Activated CD8-positive, alpha-beta T cell treated with anti-CD3 and anti-CD28 coated beads for 36 hours (primary cell): ENCODE results near the gene TTC24. TPM values are rescaled to one million over a fixed set of nuclear protein-coding genes. Genes with fewer than 3 reads are reported as not detected.
"Not testable (repeated sequence)": the region's sequence is repeated elsewhere in the genome, so short reads cannot be mapped to it uniquely, and the experiment has no call there.

Source experiments
- ATAC-seq: fragments of 200-7000 bp; cut with Tn5 transposase; one replicate; pipeline ENCODE4 v1.10.0; 2021; ENCODE audit warnings: mild to moderate bottlenecking, moderate library complexity
- CTCF ChIA-PET: fragments of 350-600 bp; sonication (Branson Sonifier 250); formaldehyde crosslinking; loops from one replicate; lab custom pipeline; 2021; ENCODE audit warnings: antibody characterized with exemption; lab: Charles Lee
- POLR2A ChIA-PET: fragments of 350-600 bp; sonication (Branson Sonifier 250); formaldehyde crosslinking; loops from one replicate; lab custom pipeline; 2021; ENCODE audit warnings: antibody characterized with exemption; lab: Charles Lee
- DNase-seq: peaks from one replicate; pipeline ENCODE4 v3.0.0-alpha.2; 2020
- H3K27ac Mint-ChIP-seq: one replicate; pipeline ENCODE4 v1.8.0; 2021; ENCODE audit warnings: mild to moderate bottlenecking, mixed read lengths
- H3K27me3 Mint-ChIP-seq: one replicate; pipeline ENCODE4 v1.8.0; 2021; ENCODE audit warnings: mixed read lengths
- H3K36me3 Mint-ChIP-seq: one replicate; pipeline ENCODE4 v1.8.0; 2021; ENCODE audit warnings: low read depth, mixed read lengths
- H3K4me1 Mint-ChIP-seq: one replicate; pipeline ENCODE4 v1.8.0; 2021; ENCODE audit warnings: low read depth, mixed read lengths
- H3K4me3 Mint-ChIP-seq: one replicate; pipeline ENCODE4 v1.8.0; 2021; ENCODE audit warnings: mild to moderate bottlenecking, moderate library complexity, mixed read lengths
- H3K9me3 Mint-ChIP-seq: one replicate; pipeline ENCODE4 v1.8.0; 2021; ENCODE audit warnings: mixed read lengths
- intact Hi-C: fragments of 100-400 bp; cut with micrococcal nuclease; formaldehyde crosslinking; loops from one replicate; pipeline ENCODE4 v1.10.0; 2022
- total RNA-seq, 2 experiments: library from RNA; stranded (reverse); gene quantifications; one replicate each; pipeline ENCODE4 v1.2.3, GENCODE V29; 2021
- TF ChIP-seq, protein P1 (sequence below): fragments of 200-600 bp; IDR thresholded peaks from one replicate; pipeline ENCODE4 v1.8.0; 2022; ENCODE audit warnings: antibody characterized with exemption, mild to moderate bottlenecking

Gene TTC24
- total RNA-seq, 2 experiments from 2014 or later: 19.8 to 20.2 TPM

DNA sequence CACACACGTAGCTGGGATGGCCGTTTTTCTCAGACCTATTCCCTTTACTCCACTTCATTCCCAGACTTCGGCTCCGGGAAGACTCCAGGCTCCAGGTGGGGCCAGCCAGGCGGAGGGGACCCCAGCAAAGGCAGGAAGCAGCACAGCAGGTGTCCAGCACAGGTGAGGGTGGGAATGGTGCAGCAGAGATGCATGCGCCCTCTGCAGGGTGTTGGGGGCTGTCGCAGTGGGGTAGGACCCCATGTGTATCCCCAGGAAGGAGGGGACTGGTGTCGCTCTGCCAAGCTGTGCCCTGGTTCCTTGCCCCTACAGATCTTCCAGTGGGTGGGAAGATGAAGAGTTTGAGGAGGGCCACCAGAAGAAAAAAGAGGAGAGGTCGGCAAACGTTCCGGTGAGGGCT lies 5.3 kb downstream of the TTC24 start:
- TF ChIP-seq, protein P1, sequence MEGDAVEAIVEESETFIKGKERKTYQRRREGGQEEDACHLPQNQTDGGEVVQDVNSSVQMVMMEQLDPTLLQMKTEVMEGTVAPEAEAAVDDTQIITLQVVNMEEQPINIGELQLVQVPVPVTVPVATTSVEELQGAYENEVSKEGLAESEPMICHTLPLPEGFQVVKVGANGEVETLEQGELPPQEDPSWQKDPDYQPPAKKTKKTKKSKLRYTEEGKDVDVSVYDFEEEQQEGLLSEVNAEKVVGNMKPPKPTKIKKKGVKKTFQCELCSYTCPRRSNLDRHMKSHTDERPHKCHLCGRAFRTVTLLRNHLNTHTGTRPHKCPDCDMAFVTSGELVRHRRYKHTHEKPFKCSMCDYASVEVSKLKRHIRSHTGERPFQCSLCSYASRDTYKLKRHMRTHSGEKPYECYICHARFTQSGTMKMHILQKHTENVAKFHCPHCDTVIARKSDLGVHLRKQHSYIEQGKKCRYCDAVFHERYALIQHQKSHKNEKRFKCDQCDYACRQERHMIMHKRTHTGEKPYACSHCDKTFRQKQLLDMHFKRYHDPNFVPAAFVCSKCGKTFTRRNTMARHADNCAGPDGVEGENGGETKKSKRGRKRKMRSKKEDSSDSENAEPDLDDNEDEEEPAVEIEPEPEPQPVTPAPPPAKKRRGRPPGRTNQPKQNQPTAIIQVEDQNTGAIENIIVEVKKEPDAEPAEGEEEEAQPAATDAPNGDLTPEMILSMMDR: no peak
- ChIA-PET CTCF (interaction anchor here (0.9 to 3.2 kb wide), 7 partner anchors 16 to 127 kb away, joined by 3 to 16 read pairs (median 6); partner anchors contain the start of gene GPATCH4), POLR2A (interaction anchor here (1.1 to 1.4 kb wide), 2 partner anchors 9 to 84 kb away, joined by 3 to 4 read pairs; no protein-coding TSS in a partner anchor)
- peaks cover 25% of the 10 kb centered on the region for H3K36me3 Mint-ChIP-seq
- peaks cover 15% of the 10 kb centered on the region for H3K4me1 Mint-ChIP-seq
- intact Hi-C loops: loop anchor here (5.0 kb wide), 1 partner anchor 83 kb away; the partner anchor contains the start of gene MEF2D
- H3K27ac Mint-ChIP-seq: no peak overlapping the region
- no peak overlapping the region for H3K4me3 Mint-ChIP-seq
- ATAC-seq: no peak
- H3K27me3 Mint-ChIP-seq: no peaks in the 10 kb centered on the region
- no peaks in the 10 kb centered on the region for H3K9me3 Mint-ChIP-seq
- peak; percentile 34 for DNase-seq

DNA sequence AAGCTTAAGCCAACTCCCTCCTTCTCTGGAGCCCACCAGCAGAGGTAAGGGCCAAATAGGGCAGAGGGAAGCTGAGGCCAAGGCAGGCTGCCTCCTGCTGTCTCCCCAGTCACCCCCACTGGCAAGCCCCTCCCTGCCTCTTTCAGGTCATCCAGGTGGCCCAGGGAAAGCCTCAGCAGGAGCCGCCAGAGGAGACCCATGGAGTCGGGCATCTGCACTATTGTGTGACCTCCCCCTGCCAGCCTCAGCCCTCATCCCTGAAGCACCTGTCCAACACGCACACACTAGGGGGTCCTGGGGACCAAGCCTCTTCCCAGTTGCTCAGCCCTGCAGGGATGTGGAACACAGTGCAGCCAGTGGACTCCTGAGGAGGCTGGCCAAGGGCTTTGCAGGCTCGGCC lies 6.8 kb downstream of the TTC24 start:
- H3K9me3 Mint-ChIP-seq: no peaks in the 10 kb centered on the region
- DNase-seq: no peak
- H3K27me3 Mint-ChIP-seq: no peaks in the 10 kb centered on the region
- intact Hi-C loops: no loop called here
- peaks cover 25% of the 10 kb centered on the region for H3K36me3 Mint-ChIP-seq
- ChIA-PET CTCF (interaction anchor here (1.0 to 3.2 kb wide), 8 partner anchors 12 to 129 kb away, joined by 3 to 16 read pairs (median 4); no protein-coding TSS in a partner anchor), POLR2A (interaction anchor here (0.8 to 2.5 kb wide), 4 partner anchors 9 to 88 kb away, joined by 3 to 9 read pairs (median 4); no protein-coding TSS in a partner anchor)
- H3K4me1 Mint-ChIP-seq: peaks cover 17% of the 10 kb centered on the region
- no peak overlapping the region for H3K4me3 Mint-ChIP-seq
- TF ChIP-seq, protein P1: no peak
- H3K27ac Mint-ChIP-seq: no peak overlapping the region
- no peak for ATAC-seq

DNA sequence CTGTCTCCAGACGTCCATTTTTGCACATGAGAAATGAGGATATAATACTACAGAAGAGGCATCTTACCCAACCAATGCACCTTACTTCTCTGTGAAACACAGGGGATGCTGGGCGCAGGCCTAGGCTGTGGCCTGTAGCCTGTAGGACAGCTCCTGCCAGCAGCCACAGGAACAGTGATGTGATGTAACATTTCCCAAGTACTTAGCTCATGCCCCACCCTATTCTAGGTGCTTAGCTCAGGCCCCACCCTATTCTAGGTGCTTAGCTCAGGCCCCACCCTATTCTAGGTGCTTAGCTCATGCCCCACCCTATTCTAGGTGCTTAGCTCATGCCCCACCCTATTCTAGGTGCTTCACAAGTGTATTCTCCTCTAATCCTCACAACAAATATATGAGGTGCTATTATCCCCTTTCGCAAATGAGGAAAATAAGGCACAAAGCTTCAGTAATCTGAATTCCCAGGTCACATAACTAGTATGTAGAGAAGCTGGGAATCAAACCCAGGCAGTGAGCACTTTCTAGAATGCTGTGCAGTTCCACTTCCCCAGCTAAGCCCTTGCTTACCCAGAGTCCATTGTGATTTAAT lies 7.5 kb downstream of the TTC24 start:
- no peak for ATAC-seq
- ChIA-PET POLR2A (interaction anchor here (0.8 to 2.5 kb wide), 4 partner anchors 9 to 89 kb away, joined by 3 to 9 read pairs (median 4); no protein-coding TSS in a partner anchor), CTCF (interaction anchor here (0.9 to 3.2 kb wide), 5 partner anchors 13 to 129 kb away, joined by 4 to 16 read pairs (median 5); no protein-coding TSS in a partner anchor)
- TF ChIP-seq, protein P1: no peak
- intact Hi-C loops: no loop called here
- DNase-seq: no peak
- H3K4me3 Mint-ChIP-seq: no peak overlapping the region
- no peak overlapping the region for H3K27ac Mint-ChIP-seq
- peaks cover 15% of the 10 kb centered on the region for H3K4me1 Mint-ChIP-seq
- no peaks in the 10 kb centered on the region for H3K9me3 Mint-ChIP-seq
- no peaks in the 10 kb centered on the region for H3K27me3 Mint-ChIP-seq
- peaks cover 25% of the 10 kb centered on the region for H3K36me3 Mint-ChIP-seq

DNA sequence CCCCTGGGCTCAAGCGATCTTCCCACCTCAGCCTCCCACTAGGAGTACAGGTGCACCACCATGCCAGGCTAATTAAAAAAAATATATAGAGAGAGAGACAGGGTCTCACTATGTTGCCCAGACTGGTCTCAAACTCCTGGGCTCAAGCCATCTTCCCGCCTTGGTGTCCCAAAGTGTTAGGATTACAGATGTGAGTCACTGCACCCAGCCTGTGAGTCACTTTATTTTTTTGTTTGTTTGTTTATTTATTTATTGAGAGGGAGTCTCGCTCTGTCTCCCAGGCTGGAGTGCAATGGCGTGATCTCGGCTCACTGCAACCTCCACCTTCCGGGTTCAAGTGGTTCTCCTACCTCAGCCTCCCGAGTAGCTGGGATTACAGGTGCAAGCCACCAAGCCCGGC lies 8.4 kb downstream of the TTC24 start:
- intact Hi-C loops, H3K27ac Mint-ChIP-seq, DNase-seq, H3K4me3 Mint-ChIP-seq, H3K9me3 Mint-ChIP-seq, H3K27me3 Mint-ChIP-seq, ATAC-seq: not testable (repeated sequence)
- Mint-ChIP-seq H3K36me3 (peaks cover 27% of the 10 kb centered on the region), H3K4me1 (peaks cover 22% of the 10 kb centered on the region)
- POLR2A ChIA-PET: interaction anchor here (1.7 kb wide), 1 partner anchor 131 kb away, joined by 4 read pairs; no protein-coding TSS in a partner anchor
- CTCF ChIA-PET: interaction anchor here (1.4 to 4.5 kb wide), 4 partner anchors 13 to 107 kb away, joined by 4 to 20 read pairs (median 7); partner anchors contain the start of gene GPATCH4

DNA sequence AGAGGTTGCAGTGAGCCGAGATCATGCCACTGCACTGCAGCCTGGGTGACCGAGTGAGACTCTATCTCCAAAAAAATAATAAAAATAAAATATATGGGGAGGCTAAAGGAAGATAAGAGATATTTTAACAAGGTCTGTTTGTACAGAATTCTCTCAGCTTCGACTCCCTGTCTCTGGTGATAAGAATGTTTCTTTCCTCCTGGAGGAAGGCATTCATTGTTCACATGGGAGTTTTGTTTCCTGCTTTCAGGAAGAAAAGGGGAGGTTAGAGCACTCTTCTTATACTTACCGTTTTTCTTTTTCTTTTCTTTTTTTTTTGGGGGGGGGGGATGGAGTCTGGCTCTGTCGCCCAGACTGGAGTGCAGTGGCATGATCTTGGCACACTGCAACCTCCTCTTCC lies 10.0 kb downstream of the TTC24 start:
- no peaks in the 10 kb centered on the region for H3K9me3 Mint-ChIP-seq
- POLR2A ChIA-PET: interaction anchor here (0.6 to 1.3 kb wide), 2 partner anchors 11 to 153 kb away, joined by 3 to 4 read pairs; no protein-coding TSS in a partner anchor
- CTCF ChIA-PET: interaction anchor here (0.9 to 4.5 kb wide), 5 partner anchors 9 to 109 kb away, joined by 3 to 20 read pairs (median 5); partner anchors contain the start of gene GPATCH4

More for the DNA sequence above, 10.0 kb downstream of the TTC24 start:
- no peak for ATAC-seq
- peaks cover 28% of the 10 kb centered on the region for H3K4me1 Mint-ChIP-seq
- no peaks in the 10 kb centered on the region for H3K27me3 Mint-ChIP-seq
- intact Hi-C loops: no loop called here
- DNase-seq: no peak
- H3K27ac Mint-ChIP-seq: no peak overlapping the region
- no peak overlapping the region for H3K4me3 Mint-ChIP-seq
- TF ChIP-seq, protein P1: no peak
- H3K36me3 Mint-ChIP-seq: peaks cover 25% of the 10 kb centered on the region
